Coronary artery (tissue), 2 donors: ENCODE data around the gene CDC14A.

Source experiments
- DNase-seq: peaks from one replicate; pipeline ENCODE4 v3.0.0-alpha.2; 2017; ENCODE audit warnings: low spot score
- H3K27ac ChIP-seq, 2 donors: fragments of 200-600 bp; sonication (generic); one replicate each; pipeline ENCODE4 v1.5.1; 2016 to 2019
- H3K4me3 ChIP-seq: fragments of 200-600 bp; sonication (generic); 2 replicates; pipeline ENCODE4 v1.5.1; 2016; ENCODE audit warnings: mild to moderate bottlenecking, moderate library complexity
- TF ChIP-seq, protein P1 (sequence below): fragments of 200-600 bp; sonication (generic); IDR thresholded peaks from one replicate; pipeline ENCODE4 v1.5.1; 2019; ENCODE audit warnings: antibody characterized with exemption

Gene CDC14A

GRCh38 chr1:100309863-100310262 lies 42.4 kb upstream of the CDC14A start:
- no peak for DNase-seq
- TF ChIP-seq, protein P1, sequence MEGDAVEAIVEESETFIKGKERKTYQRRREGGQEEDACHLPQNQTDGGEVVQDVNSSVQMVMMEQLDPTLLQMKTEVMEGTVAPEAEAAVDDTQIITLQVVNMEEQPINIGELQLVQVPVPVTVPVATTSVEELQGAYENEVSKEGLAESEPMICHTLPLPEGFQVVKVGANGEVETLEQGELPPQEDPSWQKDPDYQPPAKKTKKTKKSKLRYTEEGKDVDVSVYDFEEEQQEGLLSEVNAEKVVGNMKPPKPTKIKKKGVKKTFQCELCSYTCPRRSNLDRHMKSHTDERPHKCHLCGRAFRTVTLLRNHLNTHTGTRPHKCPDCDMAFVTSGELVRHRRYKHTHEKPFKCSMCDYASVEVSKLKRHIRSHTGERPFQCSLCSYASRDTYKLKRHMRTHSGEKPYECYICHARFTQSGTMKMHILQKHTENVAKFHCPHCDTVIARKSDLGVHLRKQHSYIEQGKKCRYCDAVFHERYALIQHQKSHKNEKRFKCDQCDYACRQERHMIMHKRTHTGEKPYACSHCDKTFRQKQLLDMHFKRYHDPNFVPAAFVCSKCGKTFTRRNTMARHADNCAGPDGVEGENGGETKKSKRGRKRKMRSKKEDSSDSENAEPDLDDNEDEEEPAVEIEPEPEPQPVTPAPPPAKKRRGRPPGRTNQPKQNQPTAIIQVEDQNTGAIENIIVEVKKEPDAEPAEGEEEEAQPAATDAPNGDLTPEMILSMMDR, result no peak
- Histone ChIP-seq H3K27ac (no peak overlapping the region), H3K4me3 (no peak overlapping the region)

DNA sequence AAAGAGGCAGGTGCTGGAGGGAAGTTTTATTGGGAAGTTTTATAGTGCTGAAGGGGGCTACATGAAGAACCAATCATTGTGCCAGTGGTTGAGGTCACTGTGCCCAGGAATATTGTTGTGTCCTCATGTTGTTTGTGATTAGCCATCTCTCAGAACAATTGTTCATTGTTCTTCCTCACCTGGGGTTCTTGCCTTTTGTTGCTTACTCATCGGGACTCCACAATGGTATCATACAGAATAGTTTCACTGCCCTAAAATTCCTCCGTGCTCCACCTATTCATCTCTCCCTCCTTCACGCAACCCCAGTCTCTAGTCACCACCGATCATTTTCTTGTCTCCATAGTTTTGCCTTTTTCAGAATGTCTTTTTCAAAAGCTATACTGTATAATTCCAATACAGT lies 38.9 kb upstream of the CDC14A start:
- no peak overlapping the region for H3K27ac ChIP-seq
- TF ChIP-seq, protein P1, result no peak
- DNase-seq, result no peak
- H3K4me3 ChIP-seq, result no peak overlapping the region

GRCh38 chr1:100316622-100317021 lies 35.7 kb upstream of the CDC14A start:
- no peak for DNase-seq
- Histone ChIP-seq H3K27ac (no peak overlapping the region), H3K4me3 (no peak overlapping the region)
- TF ChIP-seq, protein P1, result no peak

DNA sequence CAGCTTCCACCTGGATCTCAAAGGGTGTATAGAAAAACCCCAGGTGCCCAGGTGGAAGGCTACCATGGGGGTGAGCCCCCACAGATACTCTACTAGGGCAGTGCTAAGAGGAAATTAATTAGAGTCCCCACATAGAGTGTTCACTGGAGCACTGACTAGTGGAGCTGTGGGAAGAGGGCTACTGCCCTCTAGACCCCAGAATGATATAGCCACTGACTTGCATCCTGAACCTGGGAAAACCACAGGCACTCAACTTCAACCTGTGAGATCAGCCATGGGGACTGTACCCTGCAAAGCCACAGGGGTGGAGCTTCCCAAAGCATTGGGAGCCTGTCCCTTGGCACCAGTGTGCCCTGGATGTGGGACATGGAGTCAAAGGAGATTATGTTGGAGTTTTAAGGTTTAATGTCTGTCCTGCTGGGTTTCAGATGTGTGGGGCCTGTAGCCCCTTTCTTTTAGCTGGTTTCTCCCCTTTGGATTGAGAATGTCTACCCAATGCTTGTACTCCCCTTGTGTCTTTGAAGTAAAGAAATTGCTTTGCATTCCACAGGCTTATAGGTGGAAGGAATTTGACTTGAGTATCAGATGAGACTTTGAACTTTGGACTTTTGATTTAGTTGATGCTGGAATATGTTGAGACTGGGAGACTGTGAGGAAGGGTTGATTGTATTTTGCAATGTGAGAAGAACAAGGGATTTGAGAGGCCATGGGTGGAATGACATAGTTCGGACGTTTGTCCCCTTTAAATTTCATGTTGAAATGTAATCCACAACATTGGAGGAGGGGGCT lies 31.8 kb upstream of the CDC14A start:
- TF ChIP-seq, protein P1, result no peak
- H3K27ac ChIP-seq, result no peak overlapping the region
- DNase-seq, result no peak
- no peak overlapping the region for H3K4me3 ChIP-seq

DNA sequence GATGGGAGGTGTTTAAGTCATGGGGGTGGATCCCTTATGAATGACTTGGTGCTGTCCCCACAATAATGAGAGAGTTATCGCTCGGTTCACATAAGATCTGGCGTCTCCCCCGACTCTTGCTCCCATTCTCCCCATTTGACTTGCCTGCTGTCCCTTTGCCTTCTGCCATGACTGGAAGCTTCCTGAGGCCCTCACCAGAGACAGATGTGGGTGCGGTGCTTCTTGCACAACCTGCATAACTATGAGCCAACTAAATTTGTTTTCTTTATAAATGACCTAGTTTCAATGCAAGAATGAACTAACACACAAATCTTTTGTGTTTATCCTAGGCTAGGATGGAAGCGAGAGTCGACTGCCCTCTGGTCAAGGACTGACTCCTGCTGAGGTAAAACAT lies 31.2 kb upstream of the CDC14A start:
- Histone ChIP-seq H3K4me3 (no peak overlapping the region), H3K27ac (no peak overlapping the region)
- TF ChIP-seq, protein P1, result no peak
- DNase-seq, result no peak

DNA sequence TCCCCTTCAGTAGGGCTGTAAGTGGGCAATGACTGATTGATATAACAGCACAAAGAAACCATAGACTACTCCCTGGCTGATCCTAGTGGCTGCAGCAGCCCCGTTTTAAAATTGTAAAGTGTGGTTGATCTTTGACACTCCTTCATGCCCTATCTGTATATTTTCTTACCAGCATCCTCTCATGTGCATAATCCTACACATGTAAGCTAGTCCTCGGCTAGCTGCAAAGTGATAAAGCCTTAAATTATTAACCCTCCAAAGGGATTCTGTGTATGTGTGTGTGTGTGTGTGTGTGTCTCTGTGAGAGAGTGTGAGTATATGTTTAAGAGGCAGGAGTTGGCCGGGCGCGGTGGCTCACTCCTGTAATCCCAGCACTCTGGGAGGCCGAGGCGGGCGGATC lies 30.8 kb upstream of the CDC14A start:
- DNase-seq, result no peak
- Histone ChIP-seq H3K27ac (no peak overlapping the region), H3K4me3 (no peak overlapping the region)
- TF ChIP-seq, protein P1, result no peak
